ENCODE data around the gene FNDC3B. TPM values are rescaled to one million over a fixed set of nuclear protein-coding genes. Genes with fewer than 3 reads are reported as not detected.

Gene FNDC3B
- total and polyA plus RNA-seq, 2 donors (not counting 3 experiments of a cell fraction or from before 2014, with no cell fraction given), result 91.6 to 295 TPM

DNA sequence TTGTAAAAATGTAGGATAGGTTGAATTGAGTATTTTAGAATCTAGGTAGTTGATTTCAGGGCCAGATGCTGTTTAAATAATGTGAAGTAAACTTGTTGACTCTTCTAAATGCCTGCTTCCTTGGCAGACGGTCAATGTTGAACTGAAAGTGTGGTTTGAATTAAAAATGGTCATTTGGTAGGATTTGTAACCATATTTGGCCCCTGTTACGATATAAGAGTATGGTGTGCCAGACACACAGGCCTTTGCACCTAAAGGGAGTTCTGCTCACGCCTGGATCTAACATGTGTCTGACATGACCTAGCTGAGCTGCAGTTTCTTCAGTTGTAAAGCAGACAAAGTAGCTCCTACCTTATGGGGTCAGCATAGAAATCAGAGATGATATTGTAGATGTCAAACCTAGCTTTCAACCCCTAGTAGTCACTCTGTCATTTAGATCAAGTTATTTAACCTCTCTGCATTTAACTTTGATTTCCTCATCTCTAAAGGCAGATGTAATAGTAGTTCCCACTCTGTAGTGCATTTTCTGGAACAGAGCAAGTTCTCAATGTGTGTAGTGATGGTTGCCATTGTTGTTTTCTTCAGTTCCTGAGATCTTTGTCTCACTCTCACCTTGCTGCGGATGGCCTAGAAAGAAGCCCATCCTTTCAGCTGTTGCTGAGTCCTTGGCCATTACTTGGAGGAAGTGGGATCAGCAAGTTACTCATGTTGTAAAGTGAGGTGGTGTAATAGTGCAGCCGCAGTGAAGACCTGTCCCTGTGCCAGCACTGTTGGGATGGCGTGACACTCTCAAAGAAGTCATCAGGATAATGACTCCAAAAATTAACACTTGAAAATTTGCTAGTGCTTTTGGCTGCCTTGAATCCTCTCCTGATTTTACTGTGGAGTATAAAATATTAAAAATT is 318.7 kb downstream of the FNDC3B start:
- intact Hi-C loops (cut with micrococcal nuclease) (loop anchor here (5.0 kb wide), 1 partner anchor 309 kb away; no protein-coding TSS in a partner anchor), dilution Hi-C loops (cut with MboI; ENCODE audit: extremely low pct_ligation_motif_present, low sequenced_read_pairs) (no loop called here)
- H3K9me3 ChIP-seq (replicated peaks; ENCODE audit: control insufficient read depth, insufficient read depth, low read length), result no peaks in the 10 kb centered on the region
- no peak overlapping the region for H3K27ac ChIP-seq (ENCODE audit: insufficient read depth, low read depth, low read length)
- no peaks in the 10 kb centered on the region for H3K9me1 ChIP-seq (replicated peaks; ENCODE audit: control insufficient read depth, extremely low read depth, insufficient read depth, low read length)
- FAIRE-seq (no peak), DNase-seq (ENCODE audit: low read depth, low spot score) (no peak)
- BruUV-seq (replicated peaks), result no TSS peak
- TF ChIP-seq MYC (IDR thresholded peaks at IDR 0.05; ENCODE audit: low read depth, low read length) (no peak), GATA2 (IDR thresholded peaks at IDR 0.05; ENCODE audit: insufficient read depth, insufficient read length, low read depth, low read length) (no peak), EZH2 (IDR thresholded peaks at IDR 0.05; ENCODE audit: borderline replicate concordance, low read depth, low read length, severe bottlenecking) (no peak), POLR2AphosphoS5 (IDR thresholded peaks at IDR 0.05; ENCODE audit: insufficient read depth, low read depth, low read length) (no peak), JUN (IDR thresholded peaks at IDR 0.05; ENCODE audit: borderline replicate concordance, insufficient read depth, insufficient read length, low read depth) (no peak), POLR2A (IDR thresholded peaks at IDR 0.05; ENCODE audit: low read depth, low read length) (no peak), FOS (IDR thresholded peaks at IDR 0.05; ENCODE audit: borderline replicate concordance, insufficient read depth, low read length) (no peak)
- TF ChIP-seq, protein P1, sequence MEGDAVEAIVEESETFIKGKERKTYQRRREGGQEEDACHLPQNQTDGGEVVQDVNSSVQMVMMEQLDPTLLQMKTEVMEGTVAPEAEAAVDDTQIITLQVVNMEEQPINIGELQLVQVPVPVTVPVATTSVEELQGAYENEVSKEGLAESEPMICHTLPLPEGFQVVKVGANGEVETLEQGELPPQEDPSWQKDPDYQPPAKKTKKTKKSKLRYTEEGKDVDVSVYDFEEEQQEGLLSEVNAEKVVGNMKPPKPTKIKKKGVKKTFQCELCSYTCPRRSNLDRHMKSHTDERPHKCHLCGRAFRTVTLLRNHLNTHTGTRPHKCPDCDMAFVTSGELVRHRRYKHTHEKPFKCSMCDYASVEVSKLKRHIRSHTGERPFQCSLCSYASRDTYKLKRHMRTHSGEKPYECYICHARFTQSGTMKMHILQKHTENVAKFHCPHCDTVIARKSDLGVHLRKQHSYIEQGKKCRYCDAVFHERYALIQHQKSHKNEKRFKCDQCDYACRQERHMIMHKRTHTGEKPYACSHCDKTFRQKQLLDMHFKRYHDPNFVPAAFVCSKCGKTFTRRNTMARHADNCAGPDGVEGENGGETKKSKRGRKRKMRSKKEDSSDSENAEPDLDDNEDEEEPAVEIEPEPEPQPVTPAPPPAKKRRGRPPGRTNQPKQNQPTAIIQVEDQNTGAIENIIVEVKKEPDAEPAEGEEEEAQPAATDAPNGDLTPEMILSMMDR (IDR thresholded peaks at IDR 0.05; ENCODE audit: extremely low read depth in 1 of 2, insufficient read depth in 1 of 2, low read depth in 1 of 2, low read length in 2 of 2), result no peak
- TF ChIP-seq, protein P2, sequence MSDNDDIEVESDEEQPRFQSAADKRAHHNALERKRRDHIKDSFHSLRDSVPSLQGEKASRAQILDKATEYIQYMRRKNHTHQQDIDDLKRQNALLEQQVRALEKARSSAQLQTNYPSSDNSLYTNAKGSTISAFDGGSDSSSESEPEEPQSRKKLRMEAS (IDR thresholded peaks at IDR 0.05; ENCODE audit: insufficient read depth, insufficient read length), result no peak
- peaks cover 11% of the 10 kb centered on the region for H3K79me2 ChIP-seq (ENCODE audit: control insufficient read depth, insufficient read depth, low read length)
- no peak overlapping the region for H3K4me2 ChIP-seq (ENCODE audit: insufficient read depth, low read length)
- ChIA-PET CTCF (interaction anchor here (0.6 to 2.4 kb wide), 6 partner anchors 26 to 315 kb away, joined by 3 to 6 read pairs (median 3); no protein-coding TSS in a partner anchor), POLR2A (no interaction called here)
- no peak overlapping the region for H2AFZ ChIP-seq (ENCODE audit: low read depth, low read length)
- no peaks in the 10 kb centered on the region for H3K27me3 ChIP-seq (ENCODE audit: control insufficient read depth in 2 of 2, insufficient read depth in 2 of 2, low read length in 2 of 2)
- H3K4me3 ChIP-seq (replicated peaks in 1 of 3; ENCODE audit: insufficient read depth in 1 of 3, low read depth in 1 of 3, low read length in 3 of 3), result no peak overlapping the region
- H4K20me1 ChIP-seq (replicated peaks; ENCODE audit: control insufficient read depth, extremely low read depth, insufficient read depth, low read length), result no peaks in the 10 kb centered on the region
- H3K4me1 ChIP-seq (ENCODE audit: control insufficient read depth, extremely low read depth, insufficient read depth, low read length), result peaks cover 16% of the 10 kb centered on the region
- no peak overlapping the region for H3K9ac ChIP-seq (replicated peaks; ENCODE audit: extremely low read depth, insufficient read depth, low read length)
- peaks cover 15 to 32% of the 10 kb centered on the region in 2 experiments for H3K36me3 ChIP-seq (ENCODE audit: control insufficient read depth in 2 of 2, extremely low read depth in 1 of 2, insufficient read depth in 2 of 2, low read length in 2 of 2)
